Measurements from ENCODE around the gene FCF1.
"Not testable (repeated sequence)": the region's sequence is repeated elsewhere in the genome, so short reads cannot be mapped to it uniquely, and the experiment has no call there.

The FCF1 gene

GRCh38 chr14:74737753-74738325, 24.9 kb downstream of the FCF1 start:
- DNase-seq (ENCODE audit: insufficient read length, low spot score) (no peak), FAIRE-seq (no peak)

GRCh38 chr14:74739293-74740030, 26.5 kb downstream of the FCF1 start:
- FAIRE-seq (no peak), DNase-seq (ENCODE audit: insufficient read length, low spot score) (no peak)
- TF ChIP-seq CTCF (IDR thresholded peaks at IDR 0.05; ENCODE audit: insufficient read depth, missing control alignments) = no peak

More at GRCh38 chr14:74737753-74738325, 24.9 kb downstream of the FCF1 start:
- TF ChIP-seq CTCF (IDR thresholded peaks at IDR 0.05; ENCODE audit: insufficient read depth, missing control alignments) = no peak

- no peak for TF ChIP-seq CTCF (IDR thresholded peaks at IDR 0.05; ENCODE audit: insufficient read depth, missing control alignments)
- no peak for FAIRE-seq
- no peak for DNase-seq (ENCODE audit: insufficient read length, low spot score)
Measured at GRCh38 chr14:74747237-74747636, 34.3 kb downstream of the FCF1 start.

GRCh38 chr14:74754157-74754556, 41.2 kb downstream of the FCF1 start:
- DNase-seq (ENCODE audit: insufficient read length, low spot score) = no peak
- no peak for TF ChIP-seq CTCF (IDR thresholded peaks at IDR 0.05; ENCODE audit: insufficient read depth, missing control alignments)
- no peak for FAIRE-seq

GRCh38 chr14:74754899-74755298, 42.0 kb downstream of the FCF1 start:
- no peak for TF ChIP-seq CTCF (IDR thresholded peaks at IDR 0.05; ENCODE audit: insufficient read depth, missing control alignments)
- DNase-seq (ENCODE audit: insufficient read length, low spot score) (no peak), FAIRE-seq (no peak)

GRCh38 chr14:74756326-74756725, 43.4 kb downstream of the FCF1 start:
- no peak for TF ChIP-seq CTCF (IDR thresholded peaks at IDR 0.05; ENCODE audit: insufficient read depth, missing control alignments)
- no peak for DNase-seq (ENCODE audit: insufficient read length, low spot score)
- FAIRE-seq = no peak

GRCh38 chr14:74758505-74758904, 45.6 kb downstream of the FCF1 start:
- not testable (repeated sequence) for FAIRE-seq; DNase-seq (ENCODE audit: insufficient read length, low spot score)

Data from D721Med (cell line).